Peyer's patch (tissue), 4 donors: Measurements from ENCODE around the gene RTF2. TPM values are rescaled to one million over a fixed set of nuclear protein-coding genes. Genes with fewer than 3 reads are reported as not detected.
A peak's percentile ranks its signal among the peaks of the same experiment; 100 is the strongest.

Experiments
- DNase-seq, 3 donors: peaks; one replicate each; pipeline ENCODE4 v3.0.0-alpha.2; 2017 to 2019
- H3K27ac ChIP-seq, 4 donors: fragments of 200-600 bp; sonication (generic); one replicate each; pipeline ENCODE4 v1.5.1; 2016 to 2019
- H3K27me3 ChIP-seq, 2 donors: fragments of 200-600 bp; sonication (generic); one replicate each; pipeline ENCODE4 v1.5.1; 2019
- H3K36me3 ChIP-seq, 3 donors: fragments of 200-600 bp; sonication (generic); one replicate each; pipeline ENCODE4 v1.5.1; 2016 to 2019
- H3K4me1 ChIP-seq, 4 donors: fragments of 200-600 bp; sonication (generic); one replicate each; pipeline ENCODE4 v1.5.1; 2016 to 2019
- H3K4me3 ChIP-seq, 4 donors: fragments of 200-600 bp; sonication (generic); 1 replicate in 3 of 4; 2 replicates in 1 of 4; pipeline ENCODE4 v1.5.1; 2016 to 2019; ENCODE audit warnings: mild to moderate bottlenecking in 1 of 4
- H3K9me3 ChIP-seq, 4 donors: fragments of 200-600 bp; sonication (generic); one replicate each; pipeline ENCODE4 v1.5.1; 2016 to 2019; ENCODE audit warnings: mild to moderate bottlenecking in 1 of 4
- POLR2A ChIP-seq, 2 donors: fragments of 450-650 bp; IDR thresholded peaks; one replicate each; pipeline ENCODE4 v1.5.1; 2017; ENCODE audit warnings: antibody characterized with exemption in 2 of 2, mild to moderate bottlenecking in 2 of 2, moderate library complexity in 2 of 2
- total RNA-seq, 4 donors: library from RNA; depleted of rRNA; stranded (reverse); fragments of >200 nt; gene quantifications; one replicate each; pipeline ENCODE4 v1.1.0, GENCODE V29; 2016
- TF ChIP-seq, protein P1 (sequence below), 6 experiments: fragments of 450-650 bp in 4 of 6; fragments of 200-600 bp in 2 of 6; sonication (generic) in 1 of 6; IDR thresholded peaks; one replicate each; pipeline ENCODE4 v1.5.1; 2017 to 2019; ENCODE audit warnings: antibody characterized with exemption in 6 of 6, mild to moderate bottlenecking in 3 of 6, moderate library complexity in 1 of 6

RTF2 gene
- total RNA-seq, 4 donors from 2014 or later = 36.3 to 53.8 (median 48.4) TPM

DNA sequence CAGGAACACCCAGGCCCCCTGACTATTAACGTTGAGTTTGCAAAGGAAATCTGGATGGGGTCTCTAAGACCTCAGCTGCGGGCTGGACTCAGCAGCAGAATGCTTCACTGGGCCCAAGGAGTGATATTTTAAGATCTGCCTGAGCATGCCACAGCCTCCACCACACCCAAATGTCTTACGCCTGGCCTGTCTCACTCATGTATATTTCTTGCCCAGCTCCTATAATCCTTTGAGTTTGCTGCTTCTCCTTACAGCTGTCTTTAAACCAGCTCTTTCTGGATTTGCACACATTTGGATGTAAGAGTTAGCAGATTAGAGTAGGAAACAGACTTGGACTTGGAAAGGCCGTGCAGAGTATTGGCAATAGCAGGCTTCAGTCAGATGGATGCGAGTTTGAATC lies 40.0 kb upstream of the RTF2 start:
- Histone ChIP-seq H3K4me1 (peaks cover 0 to 5% (median 2%) of the 10 kb centered on the region in 4 donors), H3K4me3 (no peak overlapping the region), H3K27me3 (no peaks in the 10 kb centered on the region), H3K27ac (no peak overlapping the region), H3K9me3 (no peaks in the 10 kb centered on the region), H3K36me3 (no peaks in the 10 kb centered on the region)
- no peak for DNase-seq
- TF ChIP-seq, protein P1, sequence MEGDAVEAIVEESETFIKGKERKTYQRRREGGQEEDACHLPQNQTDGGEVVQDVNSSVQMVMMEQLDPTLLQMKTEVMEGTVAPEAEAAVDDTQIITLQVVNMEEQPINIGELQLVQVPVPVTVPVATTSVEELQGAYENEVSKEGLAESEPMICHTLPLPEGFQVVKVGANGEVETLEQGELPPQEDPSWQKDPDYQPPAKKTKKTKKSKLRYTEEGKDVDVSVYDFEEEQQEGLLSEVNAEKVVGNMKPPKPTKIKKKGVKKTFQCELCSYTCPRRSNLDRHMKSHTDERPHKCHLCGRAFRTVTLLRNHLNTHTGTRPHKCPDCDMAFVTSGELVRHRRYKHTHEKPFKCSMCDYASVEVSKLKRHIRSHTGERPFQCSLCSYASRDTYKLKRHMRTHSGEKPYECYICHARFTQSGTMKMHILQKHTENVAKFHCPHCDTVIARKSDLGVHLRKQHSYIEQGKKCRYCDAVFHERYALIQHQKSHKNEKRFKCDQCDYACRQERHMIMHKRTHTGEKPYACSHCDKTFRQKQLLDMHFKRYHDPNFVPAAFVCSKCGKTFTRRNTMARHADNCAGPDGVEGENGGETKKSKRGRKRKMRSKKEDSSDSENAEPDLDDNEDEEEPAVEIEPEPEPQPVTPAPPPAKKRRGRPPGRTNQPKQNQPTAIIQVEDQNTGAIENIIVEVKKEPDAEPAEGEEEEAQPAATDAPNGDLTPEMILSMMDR (IDR thresholded peaks at IDR 0.05) = no peak
- TF ChIP-seq POLR2A (IDR thresholded peaks at IDR 0.05) = no peak

DNA sequence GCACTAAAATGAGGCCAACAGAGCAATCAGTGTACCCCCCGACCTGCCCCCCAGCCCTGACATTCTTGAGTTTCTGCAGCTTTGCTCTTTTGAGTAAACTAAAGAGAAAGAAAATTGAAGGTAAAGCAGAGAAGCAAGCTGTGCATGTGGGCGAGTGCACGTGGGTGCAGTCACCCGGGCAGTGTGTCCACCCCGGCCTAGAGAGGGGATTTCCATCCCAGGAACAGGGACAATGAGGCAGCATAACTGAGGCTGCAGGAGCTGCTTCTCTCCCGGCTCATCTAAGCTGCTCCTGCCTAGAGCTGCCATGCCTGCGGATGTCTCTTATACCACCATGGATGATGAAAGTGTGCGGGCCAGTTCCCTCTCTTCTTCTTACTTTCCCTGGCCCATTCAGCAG lies 39.5 kb upstream of the RTF2 start:
- Histone ChIP-seq H3K27ac (peak overlapping the region in 1 of 4 donors; percentile 13), H3K27me3 (no peaks in the 10 kb centered on the region), H3K36me3 (no peaks in the 10 kb centered on the region), H3K4me3 (peak overlapping the region in 1 of 4 donors; percentile 19), H3K9me3 (no peaks in the 10 kb centered on the region), H3K4me1 (peaks cover 0 to 5% (median 2%) of the 10 kb centered on the region in 4 donors)
- no peak for DNase-seq
- TF ChIP-seq, protein P1 (IDR thresholded peaks at IDR 0.05) = no peak
- TF ChIP-seq POLR2A (IDR thresholded peaks at IDR 0.05) = no peak

DNA sequence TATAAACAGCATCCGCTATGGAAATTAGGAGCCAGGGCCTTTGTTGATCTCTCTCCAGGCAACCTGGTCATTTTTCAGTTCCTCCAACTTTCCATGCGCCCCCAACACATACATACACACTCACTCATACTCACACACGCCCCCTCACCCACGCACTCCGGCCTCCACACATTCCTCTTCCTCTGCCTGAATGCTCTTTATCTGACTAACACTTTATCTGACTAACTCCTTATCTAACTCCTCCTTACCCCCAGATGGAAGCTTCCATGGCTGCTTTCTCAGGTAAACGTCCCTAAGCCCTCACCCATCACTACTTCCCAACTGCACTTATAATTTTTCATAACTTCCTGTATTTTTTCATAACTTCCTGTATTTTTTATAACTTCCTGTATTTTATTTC lies 38.9 kb upstream of the RTF2 start:
- Histone ChIP-seq H3K4me1 (peaks cover 0 to 5% (median 2%) of the 10 kb centered on the region in 4 donors), H3K36me3 (no peaks in the 10 kb centered on the region), H3K4me3 (peak overlapping the region in 1 of 4 donors; percentile 19), H3K27ac (peak overlapping the region in 1 of 4 donors; percentile 13), H3K27me3 (no peaks in the 10 kb centered on the region), H3K9me3 (no peaks in the 10 kb centered on the region)
- DNase-seq = no peak
- TF ChIP-seq, protein P1 (IDR thresholded peaks at IDR 0.05) = no peak
- TF ChIP-seq POLR2A (IDR thresholded peaks at IDR 0.05) = no peak

DNA sequence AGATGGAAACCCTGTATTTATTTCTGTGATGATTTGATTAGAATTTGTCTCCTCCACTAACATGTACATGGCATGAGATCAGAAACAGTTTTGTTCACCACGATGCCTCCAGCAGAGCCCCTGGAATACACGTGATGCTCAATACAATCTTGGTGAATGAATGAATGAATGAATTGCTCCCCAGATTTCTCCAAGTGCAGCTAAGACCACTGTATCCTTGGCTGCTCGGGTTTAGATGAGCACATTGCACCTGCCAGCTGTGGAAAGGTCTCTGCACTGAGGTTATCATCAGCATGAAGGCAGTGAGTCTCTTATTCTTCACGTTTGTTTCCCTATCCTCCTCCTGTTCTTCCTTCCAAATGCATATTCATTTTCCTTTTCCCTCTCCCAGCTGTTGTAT lies 38.5 kb upstream of the RTF2 start:
- Histone ChIP-seq H3K4me3 (no peak overlapping the region), H3K9me3 (no peaks in the 10 kb centered on the region), H3K4me1 (peaks cover 0 to 5% (median 2%) of the 10 kb centered on the region in 4 donors), H3K27ac (no peak overlapping the region), H3K27me3 (no peaks in the 10 kb centered on the region), H3K36me3 (no peaks in the 10 kb centered on the region)
- TF ChIP-seq, protein P1 (IDR thresholded peaks at IDR 0.05) = no peak
- TF ChIP-seq POLR2A (IDR thresholded peaks at IDR 0.05) = no peak
- DNase-seq = no peak

DNA sequence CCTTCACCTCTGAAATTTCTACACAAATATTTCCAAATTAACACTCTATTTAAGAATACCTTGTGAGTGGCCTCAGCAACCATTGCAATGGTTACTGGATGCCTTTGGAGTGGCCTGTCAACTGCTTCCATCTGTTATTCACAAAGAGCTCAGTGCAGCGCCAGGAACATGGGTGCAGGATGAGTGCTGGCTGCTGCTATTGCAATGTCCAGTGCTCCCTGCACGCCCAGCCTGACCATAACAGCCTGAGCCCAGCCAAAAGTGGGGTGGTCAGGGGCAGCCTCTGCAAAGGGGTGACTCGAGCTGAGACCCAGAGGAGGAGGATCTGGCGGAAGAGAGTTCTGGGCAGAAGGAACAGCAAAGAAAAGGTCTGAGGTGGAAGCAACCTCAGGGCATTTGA lies 38.0 kb upstream of the RTF2 start:
- Histone ChIP-seq H3K36me3 (no peaks in the 10 kb centered on the region), H3K4me3 (no peak overlapping the region), H3K27ac (no peak overlapping the region), H3K4me1 (peaks cover 0 to 5% (median 2%) of the 10 kb centered on the region in 4 donors), H3K9me3 (no peaks in the 10 kb centered on the region), H3K27me3 (no peaks in the 10 kb centered on the region)
- no peak for TF ChIP-seq POLR2A (IDR thresholded peaks at IDR 0.05)
- TF ChIP-seq, protein P1 (IDR thresholded peaks at IDR 0.05) = no peak
- DNase-seq = no peak

DNA sequence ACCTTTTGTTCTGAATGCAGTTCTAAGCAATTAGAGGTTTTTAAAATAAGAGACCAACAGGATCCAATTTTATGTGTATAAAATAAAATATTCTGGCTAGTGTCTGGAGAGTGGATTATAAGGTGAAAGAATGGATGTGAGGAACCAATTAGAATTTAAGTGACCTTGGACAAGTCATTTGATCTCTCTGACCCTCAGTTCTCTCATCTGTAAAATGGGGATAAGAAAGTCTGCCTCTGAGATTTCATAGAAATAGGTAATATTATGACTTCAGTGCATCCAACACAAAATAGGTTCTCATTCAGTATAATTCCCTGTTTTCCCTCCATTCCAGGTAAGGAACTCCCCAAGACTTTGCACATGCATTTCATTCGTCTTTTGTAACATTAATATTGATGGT lies 37.5 kb upstream of the RTF2 start:
- Histone ChIP-seq H3K27me3 (no peaks in the 10 kb centered on the region), H3K9me3 (no peaks in the 10 kb centered on the region), H3K4me3 (no peak overlapping the region), H3K4me1 (peaks cover 0 to 5% (median 2%) of the 10 kb centered on the region in 4 donors), H3K27ac (no peak overlapping the region), H3K36me3 (no peaks in the 10 kb centered on the region)
- no peak for TF ChIP-seq POLR2A (IDR thresholded peaks at IDR 0.05)
- TF ChIP-seq, protein P1 (IDR thresholded peaks at IDR 0.05) = no peak
- DNase-seq = no peak
